ENCODE results near the gene ST3GAL6. TPM values are rescaled to one million over a fixed set of nuclear protein-coding genes. Genes with fewer than 3 reads are reported as not detected.

Gene ST3GAL6
- total and polyA plus RNA-seq, 2 of the 8 experiments (the other 6 are each of a cell fraction or from before 2014, with no cell fraction given) = 3.3 to 6.1 TPM

DNA sequence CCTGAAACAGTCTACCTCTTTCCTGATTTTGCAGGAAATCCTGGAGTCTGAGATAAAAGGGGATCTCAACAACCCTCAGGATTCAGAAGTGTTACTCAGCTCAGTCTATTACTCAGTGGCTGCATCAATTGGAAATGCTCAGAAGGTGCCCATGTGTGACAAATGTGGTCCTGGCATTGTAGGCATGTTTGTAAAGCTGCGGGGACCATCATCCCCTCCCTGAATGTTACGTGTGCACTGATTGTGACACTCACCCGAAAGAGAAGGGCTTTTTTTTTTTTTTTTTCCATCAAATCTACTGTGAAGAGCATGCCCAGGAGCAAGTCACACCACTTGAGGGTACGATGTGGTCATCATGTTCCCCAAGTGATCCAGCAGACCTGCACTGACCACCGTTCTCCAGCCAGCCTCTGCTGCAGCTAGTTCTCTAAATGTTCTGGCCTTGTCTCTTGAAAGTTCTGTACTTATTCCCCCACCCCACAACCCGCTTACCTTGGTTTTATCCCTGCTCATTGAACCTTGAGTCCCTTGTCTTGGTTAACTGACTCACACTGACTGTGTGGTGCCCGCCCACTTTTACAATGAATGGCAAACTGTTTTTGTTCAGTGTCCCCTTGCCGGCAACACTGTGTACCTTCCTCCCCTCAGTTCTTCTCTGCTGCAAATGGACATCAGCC lies 19.8 kb downstream of the ST3GAL6 start:
- DNase-seq (ENCODE audit: low read depth in 1 of 2, low spot score in 2 of 2) = no peak
- POLR2A ChIA-PET (ENCODE audit: partially characterized antibody) = no interaction called here
- no peak for FAIRE-seq

More for the DNA sequence above, 19.8 kb downstream of the ST3GAL6 start:
- Histone ChIP-seq H4K20me1 (replicated peaks in 1 of 2; ENCODE audit: control insufficient read depth in 1 of 2, insufficient read depth in 2 of 2, low read length in 2 of 2) (no peaks in the 10 kb centered on the region), H4K8ac (ENCODE audit: extremely low read depth, insufficient read depth, low read length) (no peak overlapping the region), H3K18ac (ENCODE audit: extremely low read depth, low read length) (no peak overlapping the region), H2AK5ac (ENCODE audit: low read depth, low read length) (no peak overlapping the region), H3K27me3 (replicated peaks in 1 of 4; ENCODE audit: control insufficient read depth in 3 of 4, extremely low read depth in 1 of 4, insufficient read depth in 3 of 4, low read length in 3 of 4) (no peaks in the 10 kb centered on the region), H3K4me3 (ENCODE audit: extremely low read depth in 1 of 4, insufficient read depth in 2 of 4, low read depth in 3 of 4, low read length in 4 of 4) (no peak overlapping the region), H2BK20ac (ENCODE audit: low read length) (no peak overlapping the region), H2BK120ac (replicated peaks; ENCODE audit: low read depth, low read length) (no peak overlapping the region), H3K4ac (replicated peaks; ENCODE audit: insufficient read length, low read depth, low read length) (no peak overlapping the region), H3K36me3 (ENCODE audit: control insufficient read depth in 2 of 4, insufficient read depth in 4 of 4, low read length in 3 of 4) (peaks cover 0 to 2% (median 0%) of the 10 kb centered on the region in 4 experiments; a peak in 2 of 8 replicates), H3K4me1 (replicated peaks in 1 of 4; ENCODE audit: control insufficient read depth in 3 of 4, insufficient read depth in 4 of 4, low read length in 3 of 4) (no peaks in the 10 kb centered on the region), H4K5ac (ENCODE audit: insufficient read length, low read depth, low read length) (no peak overlapping the region), H3K27ac (ENCODE audit: low read depth, low read length) (no peak overlapping the region), H3K79me1 (ENCODE audit: low read depth, low read length) (no peaks in the 10 kb centered on the region), H3K14ac (ENCODE audit: insufficient read length) (no peak overlapping the region), H3K4me2 (ENCODE audit: insufficient read depth in 1 of 2, low read depth in 2 of 2, low read length in 2 of 2) (no peak overlapping the region), H2BK15ac (ENCODE audit: low read length) (no peak overlapping the region), H3K9ac (replicated peaks in 1 of 4; ENCODE audit: extremely low read depth in 1 of 4, low read depth in 3 of 4, low read length in 3 of 4) (no peak overlapping the region), H2BK12ac (ENCODE audit: low read depth, low read length) (no peak overlapping the region), H3K23me2 (ENCODE audit: low read depth, low read length) (peaks cover 4% of the 10 kb centered on the region; the same call in 1 of the 2 replicates), H2AFZ (ENCODE audit: low read length) (no peak overlapping the region), H3K23ac (ENCODE audit: insufficient read length) (no peak overlapping the region), H3K9me3 (ENCODE audit: insufficient read depth in 2 of 2, low read depth in 1 of 2, low read length in 1 of 2) (no peaks in the 10 kb centered on the region), H2BK5ac (ENCODE audit: low read depth, low read length) (no peak overlapping the region), H3K79me2 (ENCODE audit: control insufficient read depth in 1 of 2, insufficient read depth in 2 of 2, low read length in 2 of 2) (no peaks in the 10 kb centered on the region), H3K56ac (replicated peaks; ENCODE audit: insufficient read length, low read depth, low read length) (no peak overlapping the region), H4K91ac (replicated peaks; ENCODE audit: insufficient read length, low read length) (no peak overlapping the region)
- 97% methylated on average over 8 of the region's 8 CpGs; no CpG with 5 or more reads in 1 of the 2 experiments for WGBS, 2 experiments (ENCODE audit: extremely low coverage in 1 of 2, insufficient coverage in 1 of 2, insufficient read length in 1 of 2, insufficient replicate concordance in 2 of 2, low coverage in 1 of 2, low lambda C conversion rate in 2 of 2, missing lambda C conversion rate in 1 of 2)
- CTCF ChIA-PET (ENCODE audit: partially characterized antibody) = no interaction called here
- TF ChIP-seq, protein P1, sequence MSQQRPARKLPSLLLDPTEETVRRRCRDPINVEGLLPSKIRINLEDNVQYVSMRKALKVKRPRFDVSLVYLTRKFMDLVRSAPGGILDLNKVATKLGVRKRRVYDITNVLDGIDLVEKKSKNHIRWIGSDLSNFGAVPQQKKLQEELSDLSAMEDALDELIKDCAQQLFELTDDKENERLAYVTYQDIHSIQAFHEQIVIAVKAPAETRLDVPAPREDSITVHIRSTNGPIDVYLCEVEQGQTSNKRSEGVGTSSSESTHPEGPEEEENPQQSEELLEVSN (IDR thresholded peaks at IDR 0.05) = no peak
- TF ChIP-seq RFX5 (IDR thresholded peaks at IDR 0.05; ENCODE audit: borderline replicate concordance, low read depth, low read length) = no peak
- TF ChIP-seq CEBPB (IDR thresholded peaks at IDR 0.05; ENCODE audit: low read depth, low read length) = no peak
